EH (cell line): ENCODE results near the gene PIM2.

Experiments used
- DNase-seq: peaks from one replicate; pipeline ENCODE4 v3.0.0-alpha.2; 2015; ENCODE audit warnings: low read depth

Gene PIM2

DNA sequence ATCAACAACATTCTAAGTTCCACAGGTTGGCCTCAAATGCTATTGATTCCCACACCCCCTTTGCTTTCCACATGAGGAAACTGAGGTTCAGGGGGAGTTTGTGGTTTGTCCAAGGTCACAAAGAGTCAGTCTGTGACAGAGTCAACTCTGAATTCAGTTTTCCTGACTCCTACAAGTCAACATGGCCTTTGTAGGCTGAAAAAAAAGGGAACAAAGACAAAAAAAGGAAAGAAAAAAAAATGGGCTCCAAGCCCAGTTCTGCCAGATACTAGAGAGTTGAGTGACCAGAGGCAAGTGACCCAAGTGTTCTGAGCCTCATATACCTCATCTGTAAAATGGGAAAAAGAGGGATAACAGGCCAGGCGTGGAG lies 16.5 kb upstream of the PIM2 start:
- no peak for DNase-seq

DNA sequence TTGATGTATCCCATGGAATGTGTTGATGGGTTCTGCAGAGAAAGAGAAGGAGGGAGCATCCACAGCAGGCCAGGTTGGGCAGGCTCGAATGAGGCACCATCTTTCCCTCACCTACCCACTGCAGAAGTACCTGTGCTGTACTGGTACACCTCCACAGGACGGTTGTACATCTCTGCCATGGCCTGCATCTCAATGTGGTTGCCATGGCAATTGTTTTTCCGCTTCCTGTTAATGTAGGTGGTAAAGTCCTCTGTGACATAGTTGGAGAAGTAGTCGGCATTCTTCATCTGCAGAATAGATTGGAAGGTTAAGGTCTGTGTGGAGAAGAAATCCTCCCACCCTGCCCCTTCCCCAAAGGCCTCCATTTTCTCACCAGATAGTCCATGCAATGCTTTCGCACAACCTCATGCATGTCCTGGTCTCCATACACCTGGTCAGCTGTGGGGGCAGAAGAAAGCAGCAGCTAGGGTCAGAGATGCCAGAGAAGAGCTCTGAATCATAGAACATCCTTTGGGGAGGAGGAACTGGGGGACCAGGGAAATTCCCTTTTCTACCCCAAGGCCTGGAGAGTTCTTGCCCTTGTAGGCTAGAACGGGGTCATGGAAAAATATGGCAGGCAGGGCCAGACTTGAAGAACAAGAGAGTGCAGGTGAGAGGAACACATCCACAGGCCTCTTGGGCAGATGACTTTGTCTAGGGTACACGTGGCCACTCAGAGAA lies 15.9 kb upstream of the PIM2 start:
- no peak for DNase-seq

DNA sequence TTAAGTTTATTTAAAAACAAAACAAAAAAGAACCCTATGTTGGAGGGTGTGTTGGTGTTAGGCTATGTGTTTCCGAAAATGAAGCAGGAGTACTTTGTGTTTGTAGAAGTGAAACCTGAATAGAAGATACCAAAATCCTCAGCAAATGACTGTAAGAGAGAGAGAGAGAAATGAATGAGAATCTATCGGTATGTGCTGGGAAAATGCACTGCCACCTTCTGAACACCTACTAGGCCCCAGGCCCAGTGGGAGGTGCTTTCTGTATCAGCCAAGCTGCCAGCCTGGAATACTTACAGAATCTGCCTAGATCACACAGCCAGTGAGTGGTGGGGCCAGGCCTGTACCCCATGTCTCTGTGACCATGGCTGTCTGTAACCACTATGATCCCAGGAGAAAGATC lies 14.9 kb upstream of the PIM2 start:
- DNase-seq: no peak

DNA sequence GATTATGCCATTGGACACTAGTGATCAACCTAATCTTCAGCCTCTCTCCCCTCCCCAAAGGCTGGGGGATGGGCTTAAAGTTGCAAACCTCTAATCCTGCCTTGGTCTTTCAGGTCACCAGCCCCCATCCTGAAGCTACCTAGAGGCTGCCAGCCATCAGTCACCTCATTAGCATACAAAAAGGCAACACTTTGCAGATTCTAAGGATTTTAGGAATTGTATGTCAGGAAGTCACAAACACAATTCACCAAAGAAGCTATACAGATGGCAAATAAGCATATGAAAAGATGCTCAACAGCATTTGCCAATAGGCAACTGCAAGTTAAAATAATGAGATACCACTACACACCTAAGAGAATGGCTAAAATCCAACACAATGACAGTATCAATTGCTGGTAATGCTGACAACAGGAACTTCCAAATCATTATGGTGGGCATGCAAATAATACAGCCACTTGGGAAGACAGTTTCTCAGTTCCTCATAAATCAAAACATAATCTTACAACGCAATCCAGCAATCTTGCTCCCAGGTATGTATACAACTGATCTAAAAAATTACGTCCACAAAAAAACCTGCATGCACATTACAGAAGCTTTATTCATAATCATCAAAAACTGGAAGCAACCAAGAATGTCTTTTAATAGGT lies 9.0 kb upstream of the PIM2 start:
- no peak for DNase-seq

DNA sequence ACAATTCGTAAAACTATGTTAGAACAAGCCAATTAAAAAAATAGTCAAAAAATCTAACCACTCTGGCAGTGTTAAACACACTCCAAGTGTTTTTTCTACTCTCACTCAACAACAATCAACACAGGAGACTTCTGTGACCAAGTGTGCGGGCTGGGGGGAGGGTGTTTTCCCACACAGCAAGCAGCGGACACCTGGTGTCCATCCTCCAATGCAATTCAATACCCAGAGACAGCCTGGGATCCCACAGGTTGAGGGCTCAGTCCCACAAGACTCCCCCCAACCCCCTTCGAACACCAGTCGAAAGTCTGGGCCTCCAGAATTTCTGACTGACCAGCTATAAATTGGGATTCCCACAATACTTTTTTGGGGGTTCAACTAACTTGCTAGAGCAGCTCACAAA lies 8.3 kb upstream of the PIM2 start:
- no peak for DNase-seq

DNA sequence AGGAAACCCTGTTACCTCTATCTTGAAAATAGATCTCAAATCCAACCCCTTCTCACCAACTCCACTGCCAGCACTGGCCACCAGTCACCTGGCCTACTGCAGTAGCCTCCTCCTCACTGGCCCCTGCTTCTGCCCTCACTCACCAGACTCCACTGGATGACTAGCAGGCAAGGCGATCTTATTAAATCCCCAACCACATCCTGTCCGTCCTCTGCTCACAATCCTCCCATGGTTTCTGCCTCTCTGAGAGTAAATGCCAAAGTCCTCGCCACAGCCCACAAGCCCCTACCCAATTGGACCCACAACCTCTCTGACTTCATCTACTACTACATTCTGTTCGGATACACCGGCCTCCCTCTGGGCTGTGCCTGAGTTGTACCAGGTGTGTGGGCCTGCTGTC lies 5.4 kb upstream of the PIM2 start:
- DNase-seq: no peak

DNA sequence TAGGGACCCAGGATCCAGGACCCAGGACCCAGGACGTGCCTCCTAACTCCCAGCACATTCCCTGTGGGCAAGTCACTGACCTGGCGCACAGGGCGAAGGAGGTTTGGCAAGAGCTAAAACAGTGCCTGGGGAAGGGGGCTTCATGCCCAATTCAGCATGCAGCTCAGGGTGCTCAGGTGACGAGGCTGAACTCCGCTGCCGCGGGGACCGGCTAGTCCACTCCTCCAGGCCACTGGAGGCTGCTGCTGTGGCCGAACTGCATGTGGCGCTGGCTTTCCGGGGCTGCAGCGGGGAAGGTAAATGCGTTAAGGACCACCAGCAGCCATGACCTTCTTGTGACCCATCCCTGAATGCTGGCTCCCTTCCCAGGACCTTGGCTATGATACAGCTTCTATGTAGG lies 4.9 kb upstream of the PIM2 start:
- DNase-seq: no peak

DNA sequence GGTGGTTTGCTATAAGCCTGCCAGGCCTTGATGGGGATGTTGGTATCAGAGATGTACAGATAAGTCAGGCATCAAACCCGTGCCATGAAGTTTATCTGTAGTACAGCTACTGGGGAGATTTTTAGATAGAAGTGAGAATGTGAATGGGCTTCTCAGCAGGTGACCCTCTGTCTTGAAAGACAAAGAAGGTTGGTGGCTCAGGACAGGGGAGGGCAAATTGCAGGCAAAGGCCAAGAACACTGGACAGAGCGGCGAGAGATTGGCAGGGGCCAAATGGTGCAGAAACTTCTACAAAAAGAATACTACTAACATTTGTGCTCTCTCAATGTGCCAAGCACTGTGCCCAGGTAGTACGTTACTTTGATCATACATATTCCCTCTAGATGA lies 1.9 kb upstream of the PIM2 start:
- DNase-seq: no peak

DNA sequence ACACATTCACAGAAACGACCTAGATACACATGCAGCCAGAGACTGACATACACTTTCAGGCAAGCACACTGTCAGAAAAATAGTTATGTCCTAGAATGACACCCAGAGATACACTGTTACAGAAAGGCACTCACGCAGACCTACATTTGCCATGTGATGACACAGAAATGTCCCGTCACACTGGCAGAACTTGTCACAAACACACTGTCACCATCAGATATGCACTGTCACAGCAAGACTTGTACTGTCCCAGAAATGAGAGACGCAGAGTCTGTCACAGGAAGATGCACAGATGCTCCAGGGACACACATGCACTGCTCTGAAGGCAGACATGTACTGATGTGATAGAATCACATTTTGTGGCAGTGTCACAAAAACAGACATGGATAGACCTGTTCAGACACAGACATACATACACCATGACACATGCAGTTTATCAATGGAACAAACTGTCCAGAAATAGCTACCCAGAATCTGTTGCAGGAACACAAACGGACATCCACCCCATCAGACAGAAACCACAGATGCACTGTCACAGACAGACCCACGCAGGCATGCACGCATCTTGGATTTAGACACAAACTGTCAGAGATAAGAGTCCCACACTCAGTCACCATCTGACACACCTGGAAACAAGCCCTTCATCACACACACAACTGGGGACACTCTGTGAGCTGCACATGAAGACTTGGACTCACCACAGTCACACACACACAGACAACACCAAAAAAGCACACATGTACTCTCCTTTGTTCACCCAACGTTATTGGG lies 1.3 kb upstream of the PIM2 start:
- DNase-seq: no peak

DNA sequence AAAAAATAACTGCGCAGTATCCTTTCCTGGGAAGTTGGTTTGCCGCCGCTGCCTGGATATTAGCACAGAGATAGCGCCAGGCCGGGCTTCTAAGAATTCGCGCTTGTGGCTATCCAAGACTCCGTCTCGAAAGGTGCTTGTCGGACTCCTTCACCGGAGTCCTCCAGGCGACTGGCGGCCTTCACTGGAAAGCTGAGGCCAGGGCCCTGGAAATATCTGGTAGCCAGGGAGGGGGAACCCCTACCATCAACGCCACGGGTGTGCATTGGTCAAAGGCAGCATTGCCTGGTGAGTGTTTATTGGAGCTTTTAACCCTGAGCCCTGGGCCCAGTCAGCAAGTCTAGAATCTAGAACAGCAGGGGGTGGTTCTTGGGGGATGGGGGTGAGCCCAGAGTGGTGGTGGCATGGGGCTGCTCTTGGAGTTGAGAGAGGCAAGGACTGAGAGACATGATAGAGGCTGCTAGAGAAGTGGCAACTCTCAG lies 577 bp upstream of the PIM2 start:
- no peak for DNase-seq

DNA sequence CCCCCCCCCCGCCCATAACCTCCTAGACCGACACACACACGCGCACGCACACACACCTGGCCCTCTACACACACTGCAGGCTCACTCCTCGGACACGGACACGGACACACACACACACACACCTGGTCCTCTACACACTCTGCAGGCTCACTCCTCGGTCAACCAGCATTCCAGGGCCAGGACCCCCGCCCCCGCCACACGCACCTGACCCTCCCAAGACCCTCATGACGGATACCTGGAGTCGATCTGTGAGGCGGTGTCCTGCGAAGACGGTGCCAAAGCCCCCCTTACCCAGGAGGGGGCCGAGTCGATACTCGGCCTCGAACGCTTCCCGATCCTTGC lies 552 bp downstream of the PIM2 start:
- DNase-seq: no peak

DNA sequence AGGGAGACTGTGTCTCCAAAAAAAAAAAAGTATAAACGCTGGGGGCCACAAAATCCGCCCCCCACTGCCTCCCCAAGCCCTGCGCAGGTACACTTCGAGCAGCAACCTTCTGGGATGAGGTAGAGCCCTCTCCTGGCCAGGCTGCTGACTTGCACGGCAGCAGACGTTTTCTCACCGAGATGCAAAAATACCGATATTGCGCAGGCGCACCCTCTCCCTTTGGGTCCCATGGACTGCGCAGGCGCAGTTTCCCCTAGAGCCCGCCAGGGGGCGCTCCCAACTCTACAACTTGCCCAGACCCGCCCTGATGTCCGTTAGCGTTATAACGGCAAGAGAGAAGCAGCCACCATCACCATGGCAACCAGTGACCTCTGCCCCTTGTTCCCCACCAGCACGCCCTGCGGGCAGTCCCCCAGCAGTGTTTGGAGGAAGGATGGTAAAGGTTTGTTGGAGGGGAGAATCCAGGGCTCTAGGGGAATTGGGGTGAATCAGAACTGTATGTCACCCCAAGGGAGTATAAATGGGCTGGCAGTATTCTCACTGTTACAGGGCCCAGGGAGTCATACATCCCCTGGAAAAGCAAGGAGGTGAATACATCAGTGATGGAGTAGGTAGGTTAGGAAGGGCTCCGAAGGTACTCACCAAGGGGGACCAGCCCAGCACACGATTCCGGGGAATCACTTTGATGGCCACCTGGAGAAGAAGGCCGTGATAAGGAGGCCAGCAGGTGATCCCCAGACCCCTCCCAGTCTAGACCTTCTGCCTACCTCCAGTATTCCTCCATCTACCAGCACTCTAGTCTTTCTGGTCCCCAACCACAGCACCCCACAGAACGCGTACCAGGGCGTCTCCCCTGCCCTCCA lies 1.5 kb downstream of the PIM2 start:
- peak; percentile 90 for DNase-seq

DNA sequence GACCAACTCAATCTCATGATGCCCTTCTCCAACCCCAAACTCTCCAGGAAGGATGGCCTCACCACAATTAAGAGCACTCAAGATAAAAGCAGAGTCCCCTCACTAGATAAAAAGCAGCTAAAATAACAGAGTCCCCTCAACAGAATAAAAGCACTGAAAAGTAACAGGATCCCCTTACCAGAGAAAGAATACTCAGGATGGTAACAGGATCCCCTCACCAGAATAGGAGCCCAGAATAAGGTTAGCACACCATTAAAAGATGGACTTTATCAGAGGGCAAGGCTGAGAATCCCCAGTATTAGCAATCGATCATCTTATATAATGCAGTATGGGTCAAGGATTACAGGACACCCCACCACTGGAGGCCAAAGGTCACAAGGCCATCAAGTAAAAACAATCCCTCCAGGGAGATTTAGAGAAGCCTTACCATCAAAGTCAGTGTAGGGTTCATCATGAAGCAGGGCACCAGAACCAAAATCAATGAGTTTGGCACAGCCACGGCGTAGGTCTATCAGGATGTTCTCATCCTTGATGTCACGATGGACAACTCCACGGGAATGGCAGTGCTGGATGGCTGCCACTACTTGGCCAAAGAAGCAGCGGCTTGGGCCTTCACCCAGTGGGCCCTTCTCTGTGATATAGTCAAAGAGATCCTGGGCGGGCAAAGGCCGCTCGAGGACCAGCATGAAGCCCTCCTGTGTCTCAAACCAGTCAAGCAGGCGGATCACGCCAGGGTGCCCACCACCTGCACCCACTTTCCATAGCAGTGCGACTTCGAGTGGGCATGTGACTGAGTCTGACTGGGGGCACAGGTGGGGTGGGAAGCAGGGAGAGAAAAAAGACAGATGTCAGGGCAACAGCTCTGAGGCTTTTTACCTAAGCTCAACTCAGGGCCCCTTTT lies 4.0 kb downstream of the PIM2 start:
- no peak for DNase-seq

DNA sequence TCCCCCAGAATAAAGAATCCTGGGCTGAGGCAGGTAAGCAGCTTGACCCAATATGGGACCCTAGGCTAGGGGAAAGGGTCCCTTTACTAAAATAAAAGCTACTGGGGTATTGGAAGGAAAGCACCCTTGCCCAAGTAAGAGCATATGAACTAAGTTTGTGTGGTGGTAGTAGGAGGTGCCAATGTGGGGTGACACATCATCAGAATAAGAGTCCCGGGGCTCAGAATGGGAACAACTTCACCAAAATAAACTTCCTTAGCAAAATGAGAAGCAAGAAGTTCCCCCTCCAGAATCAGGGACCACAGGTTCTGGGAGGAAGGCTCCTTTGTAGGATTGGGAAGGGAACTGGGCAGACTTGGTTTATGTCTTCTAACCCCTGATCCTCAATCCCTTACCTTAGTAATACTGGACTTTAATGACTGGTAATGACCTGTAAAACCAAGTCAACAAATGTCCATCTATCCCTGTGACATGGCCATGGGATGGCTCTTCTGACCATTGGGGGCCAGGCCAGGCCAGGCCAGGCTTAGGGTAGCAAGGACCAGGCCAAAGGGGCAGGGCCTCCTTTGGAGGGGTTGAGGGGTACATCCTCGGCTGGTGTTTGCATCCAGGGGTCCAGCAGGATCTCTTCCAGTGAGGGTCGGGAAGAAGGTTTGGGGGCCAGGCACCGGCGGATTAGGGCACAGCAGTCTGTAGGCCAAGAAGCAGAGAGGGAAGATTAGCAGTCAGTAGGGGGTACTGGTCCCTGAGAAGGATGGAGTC lies 5.0 kb downstream of the PIM2 start:
- DNase-seq: no peak

DNA sequence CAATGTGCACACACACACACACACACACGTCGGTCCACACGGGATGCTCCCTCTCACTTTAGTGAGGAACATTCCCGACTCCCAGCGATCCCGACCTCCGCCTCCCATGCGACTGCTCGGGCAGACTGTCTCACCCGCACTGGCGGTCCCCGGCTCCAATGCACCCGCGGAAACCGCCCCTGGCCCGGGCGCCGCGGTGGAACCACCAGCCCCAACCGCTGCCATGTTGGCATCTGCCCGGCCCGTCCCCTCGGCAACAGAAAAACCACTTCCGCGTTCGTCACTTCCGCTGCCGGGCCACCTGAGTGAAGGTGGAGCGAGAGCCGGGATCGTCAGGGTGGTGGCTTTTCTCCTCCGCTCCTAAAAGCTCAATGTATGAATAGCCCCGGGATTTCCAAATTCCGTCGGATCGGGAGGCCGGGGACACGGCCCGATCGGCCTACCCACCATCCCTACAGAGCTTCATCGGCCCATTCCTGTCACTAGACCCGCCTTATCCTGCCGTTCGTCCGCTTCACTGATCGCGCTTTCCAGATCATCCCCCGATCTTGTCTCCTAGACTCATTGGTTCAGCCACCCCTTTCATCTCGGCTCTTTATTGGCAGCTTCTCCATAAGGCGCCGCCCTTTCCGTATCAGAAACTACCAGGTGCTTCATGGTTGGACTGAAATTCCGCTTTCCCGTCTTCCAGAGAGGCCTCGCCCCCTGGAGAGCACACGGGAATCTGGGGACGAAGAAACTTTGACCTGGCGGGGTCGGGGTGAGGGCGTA lies 7.2 kb downstream of the PIM2 start, which contains the start of gene SLC35A2:
Gene SLC35A2 (minus strand): TSS at position 235 of the 771 bp plus-strand sequence. CDS start 10 bp downstream, at position 225.
- peak; percentile 77 for DNase-seq

DNA sequence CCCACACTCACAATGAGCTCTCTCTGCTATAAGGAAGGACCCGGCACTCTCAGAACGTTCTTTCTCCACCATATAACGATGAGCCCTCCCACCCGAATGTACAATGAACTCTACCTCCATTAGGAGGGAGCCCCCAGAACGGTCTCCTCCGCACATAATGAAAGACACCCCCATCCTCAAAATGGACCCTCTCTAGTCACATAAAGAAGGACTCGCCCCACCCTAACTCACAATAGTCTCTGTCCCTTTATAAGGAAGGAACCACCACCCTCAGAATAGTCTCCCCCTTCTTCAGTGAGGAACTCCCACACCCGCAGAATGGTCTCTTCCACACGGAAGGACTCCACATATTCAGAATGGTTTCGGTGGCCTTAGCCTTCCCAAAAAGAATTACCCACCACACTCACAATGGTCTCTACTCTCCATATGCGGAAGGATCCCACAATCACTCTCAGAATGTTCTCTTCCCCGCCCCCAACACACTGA lies 7.9 kb downstream of the PIM2 start:
- peak; percentile 44 for DNase-seq

DNA sequence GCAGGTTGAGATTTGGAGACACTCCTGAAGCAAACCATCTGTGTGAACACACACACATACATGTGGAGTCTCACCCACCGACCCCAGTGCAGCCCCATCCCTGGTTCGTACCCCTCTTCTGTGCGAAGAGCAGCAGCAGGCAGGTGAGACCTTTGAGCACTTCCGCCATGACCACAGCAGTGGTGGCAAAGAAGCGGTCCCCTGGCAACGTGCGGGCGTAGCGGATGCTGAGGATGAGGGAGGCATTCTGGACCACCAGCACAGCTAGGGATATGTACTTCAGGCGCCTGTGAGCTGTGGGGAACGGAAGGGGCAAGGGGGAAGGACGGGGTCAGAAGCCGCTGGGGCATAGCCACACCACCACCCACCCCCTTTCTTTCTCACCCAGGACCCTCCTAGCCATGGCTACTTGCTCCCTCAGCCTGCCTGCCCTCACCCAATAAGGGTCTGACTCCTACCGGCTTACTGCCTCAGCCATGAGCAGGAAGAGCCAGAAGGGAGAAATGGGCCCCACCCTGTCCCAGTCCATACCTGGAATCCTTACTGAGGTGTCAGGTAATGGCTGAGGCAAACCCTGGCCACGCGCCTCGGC lies 9.0 kb downstream of the PIM2 start:
- DNase-seq: no peak

DNA sequence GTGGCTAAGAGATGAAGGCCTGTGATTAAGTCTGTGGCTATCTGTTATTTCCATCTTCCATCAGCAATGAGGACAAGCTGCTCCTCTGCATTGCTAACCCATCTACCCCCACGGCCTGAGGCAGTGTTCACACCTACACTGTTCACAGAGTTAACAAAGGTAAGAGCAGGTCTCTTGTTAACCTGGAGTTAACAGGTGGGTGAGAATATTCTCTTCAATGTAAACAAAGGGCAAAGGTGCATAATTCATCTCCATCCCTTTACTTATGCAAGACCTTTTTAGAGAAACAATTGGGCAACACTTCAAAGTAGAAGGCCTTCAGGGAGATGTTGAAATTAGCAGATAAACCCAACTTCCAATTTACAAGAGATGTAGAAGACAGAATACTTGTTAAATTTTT lies 10.2 kb downstream of the PIM2 start:
- no peak for DNase-seq
